Gastroesophageal sphincter (tissue), 4 donors: ENCODE results near the gene RPL41. TPM values are rescaled to one million over a fixed set of nuclear protein-coding genes. Genes with fewer than 3 reads are reported as not detected.

Experiments
- ATAC-seq: fragments of 150-250 bp; one replicate; pipeline ENCODE4 v1.9.1; 2016; ENCODE audit warnings: mild to moderate bottlenecking, moderate library complexity
- H3K27ac ChIP-seq, 4 donors: fragments of 200-600 bp; sonication (generic) in 3 of 4; 1 replicate in 3 of 4; 2 replicates in 1 of 4; pipeline ENCODE4 v1.5.1; 2016 to 2019
- H3K27me3 ChIP-seq: fragments of 200-600 bp; sonication (generic); one replicate; pipeline ENCODE4 v1.5.1; 2019
- H3K36me3 ChIP-seq, 2 donors: fragments of 200-600 bp; sonication (generic); one replicate each; pipeline ENCODE4 v1.5.1; 2019; ENCODE audit warnings: control low read depth in 1 of 2
- H3K4me1 ChIP-seq, 3 donors: fragments of 200-600 bp; sonication (generic); 1 replicate in 2 of 3; 2 replicates in 1 of 3; pipeline ENCODE4 v1.5.1; 2016 to 2019; ENCODE audit warnings: control low read depth in 2 of 3
- H3K4me3 ChIP-seq, 2 donors: fragments of 200-600 bp; sonication (generic); one replicate each; pipeline ENCODE4 v1.5.1; 2019; ENCODE audit warnings: mild to moderate bottlenecking in 1 of 2, moderate library complexity in 1 of 2
- H3K9me3 ChIP-seq, 3 donors: fragments of 200-600 bp; sonication (generic); one replicate each; pipeline ENCODE4 v1.5.1; 2017 to 2019; ENCODE audit warnings: control low read depth in 2 of 3
- EP300 ChIP-seq: sonication (generic); formaldehyde crosslinking; IDR thresholded peaks from one replicate; pipeline ENCODE4 v1.6.1; 2017; ENCODE audit warnings: antibody characterized with exemption, mild to moderate bottlenecking
- POLR2A ChIP-seq, 2 donors: fragments of 450-650 bp; IDR thresholded peaks; one replicate each; pipeline ENCODE4 v1.6.1; 2017; ENCODE audit warnings: antibody characterized with exemption in 2 of 2, mild to moderate bottlenecking in 2 of 2, moderate library complexity in 1 of 2
- POLR2AphosphoS5 ChIP-seq: sonication (generic); formaldehyde crosslinking; IDR thresholded peaks from one replicate; pipeline ENCODE4 v1.6.1; 2017; ENCODE audit warnings: antibody characterized with exemption
- WGBS, 2 donors: methylation state at CpG; one replicate each; pipeline ENCODE4 v1.1.5; 2018; ENCODE audit warnings: low coverage in 1 of 2; 5-methylcytosine and 5-hydroxymethylcytosine counted together
- total RNA-seq, 4 donors: library from RNA; depleted of rRNA; stranded (reverse); fragments of >200 nt; gene quantifications; one replicate each; pipeline ENCODE4 v1.1.0, GENCODE V29; 2016
- TF ChIP-seq, protein P1 (sequence below), 4 experiments: fragments of 200-600 bp in 2 of 4; fragments of 450-650 bp in 2 of 4; sonication (generic) in 1 of 4; IDR thresholded peaks; one replicate each; pipeline ENCODE4 v1.5.1; 2017 to 2019; ENCODE audit warnings: antibody characterized with exemption in 4 of 4, mild to moderate bottlenecking in 2 of 4, moderate library complexity in 2 of 4

The RPL41 gene
- total RNA-seq, 4 donors from 2014 or later = 1,487 to 4,346 (median 2,874) TPM

DNA sequence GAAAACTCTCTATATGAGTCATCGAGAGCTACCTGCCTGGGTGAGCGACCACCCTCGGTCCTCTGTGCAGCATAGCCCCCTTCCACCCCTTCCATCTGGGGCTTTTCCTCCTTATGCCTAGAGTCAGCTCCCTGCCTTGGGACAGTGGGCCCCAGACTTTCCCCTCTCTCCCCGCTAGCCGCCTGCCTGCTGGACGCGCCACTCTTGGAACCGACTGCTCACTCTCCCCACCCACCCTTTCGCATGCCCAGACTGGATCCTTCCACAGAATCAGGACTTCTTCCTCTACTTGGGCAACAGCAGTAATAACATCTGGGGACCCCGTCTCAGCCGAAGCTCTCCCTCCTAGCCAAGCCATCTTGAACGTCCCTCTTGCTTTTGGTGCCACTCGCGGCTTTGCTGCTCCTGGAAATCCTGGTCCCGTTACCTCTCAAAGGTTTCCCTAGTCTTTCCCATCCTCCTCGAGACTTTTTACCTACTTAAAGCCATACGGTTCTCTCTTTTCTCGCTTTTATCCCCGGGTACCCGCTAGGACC is 12.3 kb downstream of the RPL41 start:
- Histone ChIP-seq H3K4me1 (peaks cover 7 to 55% (median 14%) of the 10 kb centered on the region in 3 donors), H3K27ac (peak overlapping the region; percentile 90 to 100 (median 97)), H3K27me3 (no peaks in the 10 kb centered on the region), H3K9me3 (no peaks in the 10 kb centered on the region), H3K36me3 (peaks cover 0 to 38% of the 10 kb centered on the region in 2 donors), H3K4me3 (peak overlapping the region; percentile 71 to 93)
- peak; percentile 2 for ATAC-seq
- no peak for TF ChIP-seq POLR2A (IDR thresholded peaks at IDR 0.05)
- no peak for TF ChIP-seq EP300
- TF ChIP-seq POLR2AphosphoS5 = no peak
- TF ChIP-seq, protein P1, sequence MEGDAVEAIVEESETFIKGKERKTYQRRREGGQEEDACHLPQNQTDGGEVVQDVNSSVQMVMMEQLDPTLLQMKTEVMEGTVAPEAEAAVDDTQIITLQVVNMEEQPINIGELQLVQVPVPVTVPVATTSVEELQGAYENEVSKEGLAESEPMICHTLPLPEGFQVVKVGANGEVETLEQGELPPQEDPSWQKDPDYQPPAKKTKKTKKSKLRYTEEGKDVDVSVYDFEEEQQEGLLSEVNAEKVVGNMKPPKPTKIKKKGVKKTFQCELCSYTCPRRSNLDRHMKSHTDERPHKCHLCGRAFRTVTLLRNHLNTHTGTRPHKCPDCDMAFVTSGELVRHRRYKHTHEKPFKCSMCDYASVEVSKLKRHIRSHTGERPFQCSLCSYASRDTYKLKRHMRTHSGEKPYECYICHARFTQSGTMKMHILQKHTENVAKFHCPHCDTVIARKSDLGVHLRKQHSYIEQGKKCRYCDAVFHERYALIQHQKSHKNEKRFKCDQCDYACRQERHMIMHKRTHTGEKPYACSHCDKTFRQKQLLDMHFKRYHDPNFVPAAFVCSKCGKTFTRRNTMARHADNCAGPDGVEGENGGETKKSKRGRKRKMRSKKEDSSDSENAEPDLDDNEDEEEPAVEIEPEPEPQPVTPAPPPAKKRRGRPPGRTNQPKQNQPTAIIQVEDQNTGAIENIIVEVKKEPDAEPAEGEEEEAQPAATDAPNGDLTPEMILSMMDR (IDR thresholded peaks at IDR 0.05) = no peak
- WGBS, 2 donors = 0% methylated on average over 9 to 16 of the region's 20 CpGs

DNA sequence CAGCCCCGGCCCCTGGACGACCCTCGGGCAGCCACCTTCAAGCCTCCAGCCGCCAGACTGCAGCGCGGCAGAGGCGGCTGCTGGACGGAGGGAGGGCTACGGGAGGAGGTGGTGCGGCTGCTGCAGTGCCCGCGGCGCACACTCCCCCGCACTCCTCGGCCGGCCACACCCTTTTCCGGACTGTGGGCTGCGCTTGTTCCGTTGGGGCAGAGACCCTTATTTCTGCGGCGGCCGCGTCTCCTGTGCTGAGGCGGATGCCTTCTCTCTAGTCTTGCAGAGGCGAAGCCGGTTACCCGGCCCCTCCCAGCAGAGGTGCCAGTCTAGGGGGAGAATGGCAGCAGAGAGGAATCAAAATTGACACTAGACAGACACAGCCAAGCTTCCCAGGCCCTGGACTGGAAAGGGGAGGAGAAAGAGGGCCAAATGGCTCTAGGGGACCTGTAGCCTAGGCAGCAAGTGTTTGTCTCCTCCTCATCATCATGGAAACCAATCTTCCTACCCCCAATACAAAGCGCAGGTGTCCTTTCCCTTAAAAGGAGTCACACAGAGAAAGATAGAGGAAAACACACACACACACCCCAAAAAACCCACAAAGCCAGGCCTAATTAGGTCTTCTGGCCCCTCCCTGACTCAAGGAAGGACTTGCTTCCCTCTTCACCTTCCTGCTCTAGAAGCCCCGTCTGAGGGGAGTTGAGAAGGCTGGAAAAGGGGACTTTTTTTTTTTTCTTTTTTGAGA is 12.9 kb downstream of the RPL41 start:
- Histone ChIP-seq H3K4me1 (peaks cover 7 to 50% (median 14%) of the 10 kb centered on the region in 3 donors), H3K27ac (peak overlapping the region; percentile 90 to 100 (median 97)), H3K36me3 (peaks cover 0 to 43% of the 10 kb centered on the region in 2 donors), H3K9me3 (no peaks in the 10 kb centered on the region), H3K27me3 (no peaks in the 10 kb centered on the region), H3K4me3 (peak overlapping the region; percentile 71 to 93)
- TF ChIP-seq, protein P1 (IDR thresholded peaks at IDR 0.05) = no peak
- TF ChIP-seq POLR2AphosphoS5 = peak; percentile 72
- TF ChIP-seq EP300 = no peak
- peak; percentile 38 to 55 for TF ChIP-seq POLR2A (IDR thresholded peaks at IDR 0.05)
- ATAC-seq = no peak
- 17 to 33% methylated on average over 1 to 2 of the region's 29 CpGs for WGBS, 2 donors

- peaks cover 7 to 43% (median 14%) of the 10 kb centered on the region in 3 donors for H3K4me1 ChIP-seq
- ATAC-seq = no peak
- peaks cover 0 to 49% of the 10 kb centered on the region in 2 donors for H3K36me3 ChIP-seq
- WGBS, 2 donors = 30 to 31% methylated on average over 6 to 13 of the region's 22 CpGs
- H3K27ac ChIP-seq = peak overlapping the region; percentile 90 to 100 (median 97)
- H3K4me3 ChIP-seq = peak overlapping the region; percentile 71 to 93
- H3K9me3 ChIP-seq = no peaks in the 10 kb centered on the region
- no peaks in the 10 kb centered on the region for H3K27me3 ChIP-seq
- TF ChIP-seq, protein P1 (IDR thresholded peaks at IDR 0.05) = no peak
- TF ChIP-seq POLR2A (IDR thresholded peaks at IDR 0.05) = no peak
- no peak for TF ChIP-seq POLR2AphosphoS5
- no peak for TF ChIP-seq EP300
Measured at GRCh38 chr12:56129942-56130495, 13.6 kb downstream of the RPL41 start.

- H3K36me3 ChIP-seq = peaks cover 0 to 58% of the 10 kb centered on the region in 2 donors
- peak overlapping the region; percentile 90 to 100 (median 97) for H3K27ac ChIP-seq
- no peak for TF ChIP-seq POLR2A (IDR thresholded peaks at IDR 0.05)
- TF ChIP-seq POLR2AphosphoS5 = no peak
- no peak for TF ChIP-seq EP300
- TF ChIP-seq, protein P1 (IDR thresholded peaks at IDR 0.05) = no peak
- H3K9me3 ChIP-seq = no peaks in the 10 kb centered on the region
- no peak overlapping the region for H3K4me3 ChIP-seq
- H3K27me3 ChIP-seq = no peaks in the 10 kb centered on the region
- H3K4me1 ChIP-seq = peaks cover 7 to 35% (median 14%) of the 10 kb centered on the region in 3 donors
- ATAC-seq = no peak
- WGBS, 2 donors = 89% methylated on average over 3 of the region's 4 CpGs; no CpG with 5 or more reads in 1 of the 2 donors
Measured at GRCh38 chr12:56130876-56131275, 14.4 kb downstream of the RPL41 start.
